Ishikawa (cell line): ENCODE data around the gene HCN1.

Source experiments
- CEBPB ChIP-seq: IDR thresholded peaks from 2 replicates; pipeline ENCODE4 v1.6.1; 2012
- CREB1 ChIP-seq: IDR thresholded peaks from 2 replicates; pipeline ENCODE4 v1.6.1; 2012; ENCODE audit warnings: low read depth
- EGR1 ChIP-seq: IDR thresholded peaks from 2 replicates; pipeline ENCODE4 v1.6.1; 2012
- EP300 ChIP-seq: IDR thresholded peaks from 2 replicates; pipeline ENCODE4 v1.6.1; 2012; ENCODE audit warnings: borderline replicate concordance
- FOXM1 ChIP-seq: IDR thresholded peaks from 2 replicates; pipeline ENCODE4 v1.6.1; 2012; ENCODE audit warnings: low read depth, borderline replicate concordance
- MAX ChIP-seq: IDR thresholded peaks from 2 replicates; pipeline ENCODE4 v1.6.1; 2012
- NFIC ChIP-seq: IDR thresholded peaks from 2 replicates; pipeline ENCODE4 v1.6.1; 2012
- RAD21 ChIP-seq: IDR thresholded peaks from 2 replicates; pipeline ENCODE4 v1.6.1; 2012; ENCODE audit warnings: low read depth
- TAF1 ChIP-seq: IDR thresholded peaks from 2 replicates; pipeline ENCODE4 v1.6.1; 2012; ENCODE audit warnings: low read depth, mild to moderate bottlenecking
- TCF12 ChIP-seq: IDR thresholded peaks from 2 replicates; pipeline ENCODE4 v1.6.1; 2012; ENCODE audit warnings: low read depth
- TEAD4 ChIP-seq: IDR thresholded peaks from 2 replicates; pipeline ENCODE4 v1.6.1; 2012
- USF1 ChIP-seq: IDR thresholded peaks from 2 replicates; pipeline ENCODE4 v1.6.1; 2012
- YY1 ChIP-seq: IDR thresholded peaks from 2 replicates; pipeline ENCODE4 v1.6.1; 2012; ENCODE audit warnings: low read depth
- ZBTB7A ChIP-seq: IDR thresholded peaks from 2 replicates; pipeline ENCODE4 v1.6.1; 2012; ENCODE audit warnings: low read depth
- TF ChIP-seq, protein P1 (sequence below): IDR thresholded peaks from 2 replicates; pipeline ENCODE4 v1.6.1; 2012; ENCODE audit warnings: low read depth, mild to moderate bottlenecking

HCN1 gene

DNA sequence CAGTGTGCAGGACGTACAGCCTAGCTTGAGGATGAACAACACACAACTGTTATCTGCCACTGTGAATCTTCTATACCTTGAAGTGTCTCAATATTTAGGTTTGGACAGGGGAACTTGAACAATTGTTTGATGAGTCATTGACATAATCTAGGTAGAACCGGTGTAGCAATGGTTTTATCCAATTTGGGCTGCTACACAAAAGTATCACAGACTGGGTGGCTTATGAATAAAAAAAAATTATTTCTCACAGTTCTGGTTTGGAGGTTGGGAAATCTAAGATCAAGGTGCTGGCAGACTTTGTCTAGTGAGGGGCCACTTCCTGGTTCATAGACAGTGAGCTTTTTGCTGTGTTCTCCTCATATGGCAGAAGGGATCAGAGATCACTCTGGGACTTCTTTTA is 359.7 kb downstream of the HCN1 start:
- no peak for TF ChIP-seq CREB1

GRCh38 chr5:45335978-45336377 is 360.2 kb downstream of the HCN1 start:
- TF ChIP-seq TCF12 (no peak), TAF1 (no peak), EGR1 (no peak), CREB1 (no peak), NFIC (no peak), CEBPB (no peak), ZBTB7A (no peak), EP300 (no peak), FOXM1 (no peak), RAD21 (no peak), TEAD4 (no peak), USF1 (no peak), YY1 (no peak)

DNA sequence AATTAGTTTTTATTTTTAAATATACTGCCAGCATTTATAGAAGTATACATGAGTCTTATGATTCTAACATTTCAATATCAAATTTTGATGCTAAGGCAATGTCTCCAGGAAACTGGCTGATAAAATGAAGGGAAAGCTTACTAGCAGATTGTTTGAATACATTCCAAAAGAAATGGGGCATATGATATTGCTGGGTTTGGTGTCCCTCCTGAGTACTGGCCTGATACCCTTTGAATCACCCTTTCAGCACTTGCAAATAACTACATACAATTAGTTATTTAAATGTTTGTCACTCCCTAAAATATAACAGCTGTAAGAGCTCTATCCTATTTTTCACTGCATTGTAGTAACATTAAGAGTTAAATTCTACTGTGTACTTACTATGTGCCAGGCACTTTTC is 360.8 kb downstream of the HCN1 start:
- TF ChIP-seq USF1 (no peak), EP300 (no peak)

DNA sequence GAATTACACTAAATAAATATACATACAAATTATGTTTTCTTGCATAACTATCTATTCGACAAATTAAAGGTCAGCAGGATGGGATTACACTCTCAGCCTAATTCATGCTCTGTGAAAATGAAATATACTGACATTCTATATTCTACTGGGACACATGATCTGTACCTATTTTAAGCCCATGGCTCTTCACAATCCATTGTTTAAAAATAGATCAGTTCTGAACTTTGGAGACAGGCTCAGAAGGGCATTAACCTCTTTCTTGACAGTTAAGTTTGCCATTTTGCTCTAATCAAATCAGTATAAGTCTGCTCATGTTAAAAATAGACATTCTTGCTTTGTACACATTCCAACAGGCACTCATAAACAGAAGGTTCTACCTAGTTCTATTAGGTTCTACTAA is 361.2 kb downstream of the HCN1 start:
- TF ChIP-seq CREB1 (no peak), EP300 (no peak), CEBPB (no peak), TAF1 (no peak), TCF12 (no peak), RAD21 (no peak), EGR1 (no peak), MAX (no peak), NFIC (no peak), ZBTB7A (no peak), TEAD4 (no peak), YY1 (no peak)
- TF ChIP-seq, protein P1, sequence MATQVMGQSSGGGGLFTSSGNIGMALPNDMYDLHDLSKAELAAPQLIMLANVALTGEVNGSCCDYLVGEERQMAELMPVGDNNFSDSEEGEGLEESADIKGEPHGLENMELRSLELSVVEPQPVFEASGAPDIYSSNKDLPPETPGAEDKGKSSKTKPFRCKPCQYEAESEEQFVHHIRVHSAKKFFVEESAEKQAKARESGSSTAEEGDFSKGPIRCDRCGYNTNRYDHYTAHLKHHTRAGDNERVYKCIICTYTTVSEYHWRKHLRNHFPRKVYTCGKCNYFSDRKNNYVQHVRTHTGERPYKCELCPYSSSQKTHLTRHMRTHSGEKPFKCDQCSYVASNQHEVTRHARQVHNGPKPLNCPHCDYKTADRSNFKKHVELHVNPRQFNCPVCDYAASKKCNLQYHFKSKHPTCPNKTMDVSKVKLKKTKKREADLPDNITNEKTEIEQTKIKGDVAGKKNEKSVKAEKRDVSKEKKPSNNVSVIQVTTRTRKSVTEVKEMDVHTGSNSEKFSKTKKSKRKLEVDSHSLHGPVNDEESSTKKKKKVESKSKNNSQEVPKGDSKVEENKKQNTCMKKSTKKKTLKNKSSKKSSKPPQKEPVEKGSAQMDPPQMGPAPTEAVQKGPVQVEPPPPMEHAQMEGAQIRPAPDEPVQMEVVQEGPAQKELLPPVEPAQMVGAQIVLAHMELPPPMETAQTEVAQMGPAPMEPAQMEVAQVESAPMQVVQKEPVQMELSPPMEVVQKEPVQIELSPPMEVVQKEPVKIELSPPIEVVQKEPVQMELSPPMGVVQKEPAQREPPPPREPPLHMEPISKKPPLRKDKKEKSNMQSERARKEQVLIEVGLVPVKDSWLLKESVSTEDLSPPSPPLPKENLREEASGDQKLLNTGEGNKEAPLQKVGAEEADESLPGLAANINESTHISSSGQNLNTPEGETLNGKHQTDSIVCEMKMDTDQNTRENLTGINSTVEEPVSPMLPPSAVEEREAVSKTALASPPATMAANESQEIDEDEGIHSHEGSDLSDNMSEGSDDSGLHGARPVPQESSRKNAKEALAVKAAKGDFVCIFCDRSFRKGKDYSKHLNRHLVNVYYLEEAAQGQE: no peak

DNA sequence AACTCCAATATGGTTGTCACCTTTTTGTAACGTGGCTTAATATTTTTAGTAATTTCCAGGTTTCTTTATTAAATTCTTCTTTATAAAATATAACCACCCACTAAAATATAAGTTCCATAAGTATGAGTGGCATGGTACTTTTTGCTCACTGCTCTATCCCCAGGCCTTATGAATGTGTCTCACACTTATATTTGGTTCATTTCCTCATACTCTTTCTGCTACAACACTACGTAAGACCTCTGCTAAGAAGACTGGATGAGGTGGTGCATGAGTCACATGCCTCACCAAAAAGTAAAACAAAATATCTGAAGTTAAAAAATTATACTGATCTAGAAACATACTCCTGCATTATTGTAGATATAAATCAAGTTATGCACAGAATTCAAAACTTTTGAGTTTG is 400.9 kb downstream of the HCN1 start:
- TF ChIP-seq FOXM1: no peak
- no peak for TF ChIP-seq USF1
- TF ChIP-seq TAF1: no peak
- no peak for TF ChIP-seq CEBPB
- TF ChIP-seq EP300: no peak
- no peak for TF ChIP-seq RAD21
- no peak for TF ChIP-seq TCF12
- TF ChIP-seq CREB1: no peak

DNA sequence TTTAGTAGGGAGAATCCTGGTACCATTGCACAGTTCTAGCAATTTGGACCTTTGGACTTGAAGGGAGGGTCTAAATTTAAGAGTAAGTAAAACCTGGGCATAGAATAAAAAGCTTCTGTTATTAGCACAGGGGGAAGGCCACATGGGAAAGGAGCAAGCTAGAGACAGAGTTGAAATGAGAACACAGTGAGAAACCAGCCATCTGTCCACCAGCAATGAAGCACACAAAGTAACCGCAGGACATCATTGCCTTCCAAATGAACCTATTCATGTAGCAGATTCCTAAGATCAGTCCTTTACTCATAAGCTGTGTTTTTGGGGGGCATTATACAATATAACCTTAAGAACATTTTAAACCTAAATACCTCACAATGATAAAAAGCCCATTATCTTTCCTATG is 407.4 kb downstream of the HCN1 start:
- no peak for TF ChIP-seq FOXM1
- TF ChIP-seq EP300: no peak
- no peak for TF ChIP-seq USF1
- no peak for TF ChIP-seq EGR1
- no peak for TF ChIP-seq MAX
- no peak for TF ChIP-seq TCF12
- TF ChIP-seq NFIC: no peak
- TF ChIP-seq ZBTB7A: no peak
- TF ChIP-seq TEAD4: no peak
- TF ChIP-seq TAF1: no peak
- TF ChIP-seq, protein P1: no peak
